Kidney (tissue), 14 donors: ENCODE data around the gene TBL3. TPM values are rescaled to one million over a fixed set of nuclear protein-coding genes. Genes with fewer than 3 reads are reported as not detected.
"Not testable (repeated sequence)": the region's sequence is repeated elsewhere in the genome, so short reads cannot be mapped to it uniquely, and the experiment has no call there.

Experiments
- DNase-seq, 5 donors: peaks; one replicate each; pipeline ENCODE4 v3.0.0-alpha.2; 2013 to 2020
- FAIRE-seq: peaks from 2 replicates; lab custom pipeline; 2012; peaks lifted over from hg19 to GRCh38; lab: Jason Lieb, UNC
- H3K27ac ChIP-seq, 2 donors: one replicate each; pipeline ENCODE4 v1.7.0; 2013; ENCODE audit warnings: low read depth in 2 of 2, low read length in 2 of 2, inconsistent platforms in 1 of 2
- H3K27me3 ChIP-seq: one replicate; pipeline ENCODE4 v1.7.1; 2013; ENCODE audit warnings: low read length, inconsistent platforms; ENCODE audit not compliant: control insufficient read depth, insufficient read depth
- H3K36me3 ChIP-seq, 3 donors: one replicate each; pipeline versions ENCODE4 v1.7.0 to v1.7.1; 2013; ENCODE audit warnings: low read length in 3 of 3, control low read depth in 1 of 3, inconsistent platforms in 1 of 3; ENCODE audit not compliant: insufficient read depth in 3 of 3, control insufficient read depth in 2 of 3
- H3K4me1 ChIP-seq, 3 donors: one replicate each; pipeline versions ENCODE4 v1.7.0 to v1.7.1; 2013; ENCODE audit warnings: low read length in 3 of 3, inconsistent platforms in 1 of 3, low read depth in 1 of 3; ENCODE audit not compliant: control insufficient read depth in 2 of 3, insufficient read depth in 2 of 3
- H3K4me3 ChIP-seq, 3 donors: one replicate each; pipeline versions ENCODE4 v1.7.0 to v1.8.1; 2013; ENCODE audit warnings: low read length in 3 of 3, control low read depth in 1 of 3, inconsistent platforms in 1 of 3
- H3K9ac ChIP-seq, 3 donors: one replicate each; pipeline versions ENCODE4 v1.7.0 to v1.7.1; 2013; ENCODE audit warnings: low read length in 3 of 3, control low read depth in 1 of 3, inconsistent platforms in 1 of 3
- H3K9me3 ChIP-seq, 3 donors: one replicate each; pipeline versions ENCODE4 v1.7.0 to v1.7.1; 2013; ENCODE audit warnings: low read length in 3 of 3, control low read depth in 1 of 3, inconsistent platforms in 1 of 3; ENCODE audit not compliant: control insufficient read depth in 2 of 3, insufficient read depth in 1 of 3
- intact Hi-C: fragments of 100-400 bp; cut with DNase I; formaldehyde crosslinking; loops from one replicate; pipeline ENCODE4 v1.11.1; 2022
- polyA plus RNA-seq: library from polyadenylated mRNA; stranded (reverse); fragments of 350-450 nt; fragmentation: Illumina TruSeq; extraction: RNeasy Lipid Tissue Mini Kit (QIAGEN cat#74804); gene quantifications from one replicate; pipeline ENCODE4 v1.2.3, GENCODE V29; 2014; ENCODE audit warnings: low read depth, low replicate concordance; ENCODE audit not compliant: insufficient read depth
- total RNA-seq: library from RNA; stranded (reverse); fragmentation: NEBNext Ultra II Directional; extraction: Animal tissue kit (Norgen Biotek cat#: 25700); gene quantifications from one replicate; pipeline ENCODE4 v1.2.1, GENCODE V29; 2021
- TF ChIP-seq, protein P1 (sequence below): IDR thresholded peaks from 3 replicates; pipeline ENCODE4 v1.5.1; 2012; ENCODE audit warnings: mild to moderate bottlenecking, moderate library complexity, borderline replicate concordance; ENCODE audit not compliant: insufficient read depth; ENCODE audit errors: extremely low read depth
- donor health status: control.
- donor health status: control.
- donor health status: control.
- donor health status: control.
- donor health status: control.
- donor health status: DM: yes; HTN: yes; CAD: no.
- donor health status: Normal renal cell carcinoma (clear cell type).

Gene TBL3
- total and polyA plus RNA-seq, 2 donors from 2014 or later = 33.3 to 38.5 TPM

DNA sequence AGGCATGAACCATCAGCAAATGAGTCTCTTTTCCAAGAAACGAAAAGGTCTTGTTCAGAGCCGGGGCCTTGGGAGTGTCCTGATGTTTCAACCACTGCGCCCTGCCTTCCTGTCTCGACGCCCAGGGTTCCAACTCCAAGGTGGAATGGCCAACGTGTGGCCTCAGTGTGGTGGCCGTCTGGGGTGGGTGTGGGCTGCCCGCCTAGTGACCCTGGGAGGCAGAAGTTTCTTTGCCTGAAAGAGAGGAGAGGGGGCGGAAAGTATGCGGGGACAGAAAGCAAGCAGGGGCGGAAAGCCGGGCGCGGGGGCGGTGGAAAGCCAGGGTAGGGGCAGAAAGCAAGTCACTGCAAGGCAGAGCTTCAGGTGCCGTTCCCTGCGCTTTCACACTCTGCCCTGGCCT lies 32.9 kb upstream of the TBL3 start:
- intact Hi-C loops = no loop called here
- Histone ChIP-seq H3K27me3 (no peaks in the 10 kb centered on the region), H3K9ac (no peak overlapping the region), H3K36me3 (peaks cover 0 to 9% (median 6%) of the 10 kb centered on the region in 3 donors), H3K4me3 (no peak overlapping the region), H3K9me3 (no peaks in the 10 kb centered on the region), H3K4me1 (peaks cover 0 to 10% (median 0%) of the 10 kb centered on the region in 3 donors), H3K27ac (no peak overlapping the region)
- no peak for FAIRE-seq
- DNase-seq = no peak
- TF ChIP-seq, protein P1, sequence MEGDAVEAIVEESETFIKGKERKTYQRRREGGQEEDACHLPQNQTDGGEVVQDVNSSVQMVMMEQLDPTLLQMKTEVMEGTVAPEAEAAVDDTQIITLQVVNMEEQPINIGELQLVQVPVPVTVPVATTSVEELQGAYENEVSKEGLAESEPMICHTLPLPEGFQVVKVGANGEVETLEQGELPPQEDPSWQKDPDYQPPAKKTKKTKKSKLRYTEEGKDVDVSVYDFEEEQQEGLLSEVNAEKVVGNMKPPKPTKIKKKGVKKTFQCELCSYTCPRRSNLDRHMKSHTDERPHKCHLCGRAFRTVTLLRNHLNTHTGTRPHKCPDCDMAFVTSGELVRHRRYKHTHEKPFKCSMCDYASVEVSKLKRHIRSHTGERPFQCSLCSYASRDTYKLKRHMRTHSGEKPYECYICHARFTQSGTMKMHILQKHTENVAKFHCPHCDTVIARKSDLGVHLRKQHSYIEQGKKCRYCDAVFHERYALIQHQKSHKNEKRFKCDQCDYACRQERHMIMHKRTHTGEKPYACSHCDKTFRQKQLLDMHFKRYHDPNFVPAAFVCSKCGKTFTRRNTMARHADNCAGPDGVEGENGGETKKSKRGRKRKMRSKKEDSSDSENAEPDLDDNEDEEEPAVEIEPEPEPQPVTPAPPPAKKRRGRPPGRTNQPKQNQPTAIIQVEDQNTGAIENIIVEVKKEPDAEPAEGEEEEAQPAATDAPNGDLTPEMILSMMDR = no peak

DNA sequence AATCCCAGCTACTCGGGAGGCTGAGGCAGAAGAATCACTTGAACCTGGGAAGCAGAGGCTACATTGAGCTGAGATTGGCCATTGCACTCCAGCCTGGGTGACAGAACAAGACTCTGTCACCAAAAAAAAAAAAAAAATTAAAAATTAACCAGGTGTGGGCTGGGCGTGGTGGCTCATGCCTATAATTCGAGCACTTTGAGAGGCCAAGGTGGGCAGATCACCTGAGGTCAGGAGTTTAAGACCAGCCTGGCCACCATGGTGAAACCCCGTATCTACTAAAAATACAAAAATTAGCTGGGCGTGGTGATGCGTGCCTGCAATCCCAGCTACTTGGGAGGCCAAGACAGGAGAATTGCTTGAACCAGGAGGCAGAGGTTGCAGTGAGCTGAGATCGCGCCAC lies 32.0 kb upstream of the TBL3 start:
- H3K4me1 ChIP-seq = peaks cover 0 to 10% (median 0%) of the 10 kb centered on the region in 3 donors
- intact Hi-C loops, H3K36me3 ChIP-seq, H3K27me3 ChIP-seq, DNase-seq, H3K9ac ChIP-seq, H3K9me3 ChIP-seq, FAIRE-seq, H3K4me3 ChIP-seq, H3K27ac ChIP-seq: not testable (repeated sequence)

DNA sequence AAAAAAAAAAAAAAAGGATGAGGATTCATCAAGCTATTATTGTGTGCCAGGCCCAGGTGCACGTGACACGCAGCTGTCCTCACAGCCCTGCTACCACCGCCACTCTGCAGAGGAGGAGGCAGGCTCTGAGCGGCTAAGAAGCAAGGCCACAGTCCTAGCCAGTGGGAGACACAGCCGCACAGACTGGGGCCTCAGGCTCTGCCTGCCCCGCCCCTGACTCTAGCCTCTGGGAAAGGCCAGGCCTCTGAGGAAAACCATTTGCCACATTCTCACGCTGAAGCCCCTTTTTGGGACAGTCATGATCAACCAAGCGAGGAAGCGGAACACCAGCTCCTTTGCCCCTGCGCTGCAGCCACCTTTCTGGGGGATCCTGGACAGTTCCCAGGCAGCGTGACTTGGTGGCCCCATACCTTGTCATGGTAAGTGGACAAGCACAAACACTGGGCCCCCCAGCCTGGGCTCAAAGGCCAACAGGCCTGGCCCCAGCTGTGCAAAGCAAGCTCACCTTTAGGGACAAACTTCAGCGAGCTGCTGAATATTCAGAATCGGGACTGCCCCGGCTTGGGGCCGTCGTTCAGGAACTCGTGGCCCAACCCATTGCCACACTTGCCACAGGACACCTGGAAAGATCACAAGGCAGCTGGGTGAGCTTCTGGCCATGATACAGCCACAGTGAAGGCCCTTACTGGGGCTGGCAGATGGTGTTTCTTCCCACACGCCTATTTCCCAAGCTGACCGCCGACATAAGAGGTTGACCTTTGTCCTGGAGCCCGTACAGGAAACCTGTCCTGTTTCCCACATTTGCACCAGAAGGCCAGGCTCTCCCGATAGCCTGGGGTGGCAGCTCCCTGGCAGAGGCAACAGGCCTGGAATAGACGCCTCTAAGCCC lies 31.3 kb upstream of the TBL3 start:
- peak in 4 of 5 donors; percentile 61 to 79 (median 76) for DNase-seq
- peak overlapping the region in 1 of 2 donors; percentile 57 for H3K27ac ChIP-seq
- H3K9me3 ChIP-seq = no peaks in the 10 kb centered on the region
- no peaks in the 10 kb centered on the region for H3K27me3 ChIP-seq
- no peak overlapping the region for H3K9ac ChIP-seq
- peak overlapping the region in 2 of 3 donors; percentile 6 to 86 for H3K4me3 ChIP-seq
- H3K4me1 ChIP-seq = peaks cover 0 to 10% (median 0%) of the 10 kb centered on the region in 3 donors
- intact Hi-C loops = no loop called here
- TF ChIP-seq, protein P1 = no peak
- FAIRE-seq = no peak
- peaks cover 0 to 9% (median 6%) of the 10 kb centered on the region in 3 donors for H3K36me3 ChIP-seq
